A673 (cell line): ENCODE measurements around the gene ANGPTL1. TPM values are rescaled to one million over a fixed set of nuclear protein-coding genes. Genes with fewer than 3 reads are reported as not detected.

Experiments
- BruUV-seq: library from RNA; stranded (reverse); fragments of 400-500 nt; replicated peaks from 2 replicates; lab custom pipeline; 2021; lab: Mats Ljungman, UMichigan
- CTCF ChIA-PET: fragments of 300-600 bp; sonication (Branson Sonifier 250); formaldehyde crosslinking; loops from one replicate; lab custom pipeline; 2022; ENCODE audit warnings: antibody characterized with exemption; lab: Charles Lee
- POLR2A ChIA-PET: fragments of 300-600 bp; sonication (Branson Sonifier 250); formaldehyde crosslinking; loops from one replicate; lab custom pipeline; 2022; ENCODE audit warnings: antibody characterized with exemption; ENCODE audit not compliant: low non-redundant PET; lab: Charles Lee
- DNase-seq: peaks from one replicate; pipeline ENCODE4 v3.0.0-alpha.2; 2015; ENCODE audit warnings: low spot score
- H3K27ac ChIP-seq: fragments of 200-600 bp; sonication (generic); 2 replicates; pipeline ENCODE4 v1.5.1; 2016; ENCODE audit warnings: mixed run types, low read depth, mild to moderate bottlenecking, mixed read lengths, antibody characterized with exemption, low read length; ENCODE audit not compliant: poor library complexity, severe bottlenecking
- H3K27me3 ChIP-seq: fragments of 200-600 bp; sonication (generic); replicated peaks from 2 replicates; pipeline ENCODE4 v1.6.1; 2017; ENCODE audit warnings: mixed run types, low read depth, mild to moderate bottlenecking, mixed read lengths, antibody characterized with exemption, low read length; ENCODE audit not compliant: insufficient read depth, poor library complexity
- H3K36me3 ChIP-seq: fragments of 200-600 bp; sonication (generic); 2 replicates; pipeline ENCODE4 v1.6.1; 2016; ENCODE audit warnings: mixed run types, mild to moderate bottlenecking, mixed read lengths, antibody characterized with exemption, low read length; ENCODE audit not compliant: insufficient read depth, poor library complexity, severe bottlenecking
- H3K4me1 ChIP-seq: fragments of 200-600 bp; sonication (generic); 2 replicates; pipeline ENCODE4 v1.6.1; 2017; ENCODE audit warnings: mixed run types, mild to moderate bottlenecking, mixed read lengths, antibody characterized with exemption, low read length; ENCODE audit not compliant: insufficient read depth, poor library complexity, severe bottlenecking
- H3K4me3 ChIP-seq: fragments of 200-600 bp; sonication (generic); 2 replicates; pipeline ENCODE4 v1.5.1; 2016; ENCODE audit warnings: low read depth, mixed run types, mild to moderate bottlenecking, mixed read lengths, low read length; ENCODE audit not compliant: poor library complexity, severe bottlenecking
- H3K9me3 ChIP-seq: fragments of 200-600 bp; sonication (generic); 2 replicates; pipeline ENCODE4 v1.6.1; 2016; ENCODE audit warnings: mixed run types, low read depth, mild to moderate bottlenecking, mixed read lengths, antibody characterized with exemption, low read length; ENCODE audit not compliant: poor library complexity, severe bottlenecking
- EZH2 ChIP-seq: fragments of 200-600 bp; sonication (generic); IDR thresholded peaks from 2 replicates; pipeline ENCODE4 v1.6.1; 2017; ENCODE audit warnings: borderline replicate concordance, low read depth, mild to moderate bottlenecking, mixed read lengths, antibody characterized with exemption, low read length; ENCODE audit not compliant: poor library complexity, severe bottlenecking
- intact Hi-C: fragments of 100-400 bp; cut with micrococcal nuclease; formaldehyde crosslinking; loops from one replicate; pipeline ENCODE4 v1.10.0; 2022; ENCODE audit not compliant: unreplicated experiment
- total RNA-seq: library from RNA; stranded (reverse); gene quantifications from 2 replicates; pipeline ENCODE4 v1.2.3, GENCODE V29; 2021
- TF ChIP-seq, protein P1 (sequence below): fragments of 300-800, 200-600 bp; sonication (generic); conservative IDR thresholded peaks from 2 replicates; pipeline ENCODE4 v1.5.1; 2017; ENCODE audit warnings: low read depth, mild to moderate bottlenecking, antibody characterized with exemption, low read length, moderate library complexity, mixed read lengths

The ANGPTL1 gene
- total RNA-seq, 1 experiment from 2014 or later, result 6.8 TPM

DNA sequence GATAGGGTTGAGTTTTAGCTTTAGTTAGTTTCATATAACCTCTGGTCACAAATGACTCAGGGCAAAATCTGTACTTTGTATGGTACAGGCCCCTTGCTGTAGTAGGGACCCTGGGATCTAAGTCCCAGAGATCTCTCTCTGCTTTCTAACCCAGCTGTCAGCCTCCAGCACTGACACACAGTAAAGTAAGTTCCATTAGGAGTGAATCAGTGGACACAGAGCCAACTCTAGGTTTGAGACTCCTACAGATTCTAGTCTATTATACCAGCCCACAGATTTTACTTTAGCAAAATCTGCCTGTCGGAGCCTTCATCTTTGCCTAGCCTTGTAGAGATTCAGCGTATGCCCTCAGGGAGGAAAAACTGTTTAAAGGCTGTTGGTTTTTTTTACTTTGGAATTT is 52.5 kb downstream of the ANGPTL1 start:
- POLR2A ChIA-PET, result no interaction called here
- Histone ChIP-seq H3K4me3 (no peak overlapping the region), H3K27ac (no peak overlapping the region), H3K9me3 (no peaks in the 10 kb centered on the region), H3K4me1 (no peaks in the 10 kb centered on the region), H3K36me3 (no peaks in the 10 kb centered on the region), H3K27me3 (no peaks in the 10 kb centered on the region)
- intact Hi-C loops, result no loop called here
- CTCF ChIA-PET, result no interaction called here
- no peak for DNase-seq
- no TSS peak for BruUV-seq
- TF ChIP-seq, protein P1, sequence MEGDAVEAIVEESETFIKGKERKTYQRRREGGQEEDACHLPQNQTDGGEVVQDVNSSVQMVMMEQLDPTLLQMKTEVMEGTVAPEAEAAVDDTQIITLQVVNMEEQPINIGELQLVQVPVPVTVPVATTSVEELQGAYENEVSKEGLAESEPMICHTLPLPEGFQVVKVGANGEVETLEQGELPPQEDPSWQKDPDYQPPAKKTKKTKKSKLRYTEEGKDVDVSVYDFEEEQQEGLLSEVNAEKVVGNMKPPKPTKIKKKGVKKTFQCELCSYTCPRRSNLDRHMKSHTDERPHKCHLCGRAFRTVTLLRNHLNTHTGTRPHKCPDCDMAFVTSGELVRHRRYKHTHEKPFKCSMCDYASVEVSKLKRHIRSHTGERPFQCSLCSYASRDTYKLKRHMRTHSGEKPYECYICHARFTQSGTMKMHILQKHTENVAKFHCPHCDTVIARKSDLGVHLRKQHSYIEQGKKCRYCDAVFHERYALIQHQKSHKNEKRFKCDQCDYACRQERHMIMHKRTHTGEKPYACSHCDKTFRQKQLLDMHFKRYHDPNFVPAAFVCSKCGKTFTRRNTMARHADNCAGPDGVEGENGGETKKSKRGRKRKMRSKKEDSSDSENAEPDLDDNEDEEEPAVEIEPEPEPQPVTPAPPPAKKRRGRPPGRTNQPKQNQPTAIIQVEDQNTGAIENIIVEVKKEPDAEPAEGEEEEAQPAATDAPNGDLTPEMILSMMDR, result no peak
- no peak for TF ChIP-seq EZH2

DNA sequence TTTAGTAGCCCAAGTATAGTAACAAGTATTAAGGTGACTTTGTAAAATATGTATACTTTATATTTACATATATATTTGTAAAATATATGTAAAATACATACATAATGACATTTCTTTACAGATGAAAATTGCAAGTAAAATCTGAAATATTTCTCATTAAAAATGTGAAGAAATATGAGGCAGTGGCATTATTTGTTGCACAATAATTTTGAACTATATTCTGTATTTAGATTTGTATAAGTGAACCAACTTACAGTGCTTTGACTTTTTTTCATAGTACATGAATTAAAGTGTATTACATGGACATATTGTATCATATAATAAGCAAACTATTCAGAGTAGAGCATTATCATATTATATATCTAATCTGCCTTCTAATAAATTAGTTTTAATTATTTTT is 60.3 kb downstream of the ANGPTL1 start:
- ChIA-PET CTCF (no interaction called here), POLR2A (no interaction called here)
- Histone ChIP-seq H3K27ac (no peak overlapping the region), H3K4me1 (no peaks in the 10 kb centered on the region), H3K27me3 (no peaks in the 10 kb centered on the region), H3K4me3 (no peak overlapping the region), H3K36me3 (no peaks in the 10 kb centered on the region), H3K9me3 (no peaks in the 10 kb centered on the region)
- no TSS peak for BruUV-seq
- TF ChIP-seq EZH2, result no peak
- TF ChIP-seq, protein P1, result no peak
- intact Hi-C loops, result no loop called here
- DNase-seq, result no peak

DNA sequence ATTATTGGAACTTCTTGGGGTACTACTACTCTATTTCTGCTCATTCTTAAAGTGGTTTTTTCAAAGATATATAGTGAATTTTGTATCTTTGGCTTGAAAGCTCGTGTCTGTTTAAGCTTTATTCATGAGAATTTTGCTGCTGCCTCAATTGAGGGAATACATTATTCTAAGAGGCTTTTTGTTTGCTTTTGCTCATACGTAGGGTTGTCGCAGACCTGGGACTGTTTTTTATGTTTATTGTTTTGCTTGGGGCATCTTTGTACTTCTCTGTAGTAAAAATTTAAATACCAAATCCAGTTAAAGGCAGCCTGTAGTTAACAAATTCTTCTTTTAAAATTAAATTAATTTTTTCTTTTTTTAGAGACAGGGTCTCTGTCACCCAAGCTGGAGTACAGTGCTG is 62.3 kb downstream of the ANGPTL1 start:
- DNase-seq, result no peak
- Histone ChIP-seq H3K4me1 (no peaks in the 10 kb centered on the region), H3K36me3 (no peaks in the 10 kb centered on the region), H3K27ac (no peak overlapping the region), H3K4me3 (no peak overlapping the region), H3K27me3 (no peaks in the 10 kb centered on the region), H3K9me3 (no peaks in the 10 kb centered on the region)
- intact Hi-C loops, result no loop called here
- ChIA-PET CTCF (no interaction called here), POLR2A (interaction anchor here (0.6 kb wide), 1 partner anchor 48 kb away, joined by 8 read pairs; no protein-coding TSS in a partner anchor)
- no TSS peak for BruUV-seq
- TF ChIP-seq EZH2, result no peak
- TF ChIP-seq, protein P1, result no peak
